ENCODE data around the gene CRIP1. TPM values are rescaled to one million over a fixed set of nuclear protein-coding genes. Genes with fewer than 3 reads are reported as not detected.

Gene CRIP1
- total and polyA plus RNA-seq, 2 experiments from 2014 or later = 1.8 to 14.7 TPM

GRCh38 chr14:105533811-105534498 lies 47.3 kb downstream of the CRIP1 start:
- Histone ChIP-seq H3K4me3 (no peak overlapping the region), H3K4me1 (ENCODE audit: insufficient read depth) (no peaks in the 10 kb centered on the region), H3K79me2 (no peaks in the 10 kb centered on the region), H3K9me2 (replicated peaks; ENCODE audit: insufficient read depth) (no peaks in the 10 kb centered on the region), H3K36me3 (replicated peaks; ENCODE audit: insufficient read depth, low read depth) (no peaks in the 10 kb centered on the region), H3K9me3 (ENCODE audit: low read depth) (no peaks in the 10 kb centered on the region), H3K27me3 (no peaks in the 10 kb centered on the region), H2AFZ (no peak overlapping the region), H3K4me2 (no peak overlapping the region), H3K27ac (no peak overlapping the region), H4K20me1 (ENCODE audit: insufficient read depth, poor library complexity, severe bottlenecking) (no peaks in the 10 kb centered on the region)
- no peak for DNase-seq (ENCODE audit: low spot score)
- WGBS (ENCODE audit: low lambda C conversion rate, missing lambda C conversion rate) = 73% methylated on average over 21 of the region's 21 CpGs
- TF ChIP-seq EZH2phosphoT487 (IDR thresholded peaks at IDR 0.05; ENCODE audit: low read depth, severe bottlenecking, unreplicated experiment) = no peak
- no peak for TF ChIP-seq EZH2 (IDR thresholded peaks at IDR 0.05; ENCODE audit: borderline replicate concordance)
- no peak for TF ChIP-seq CTCF (IDR thresholded peaks at IDR 0.05; ENCODE audit: poor library complexity)

- peak; percentile 3 for DNase-seq (ENCODE audit: low spot score)
- H3K4me3 ChIP-seq = no peak overlapping the region
- no peak overlapping the region for H3K4me2 ChIP-seq
- no peaks in the 10 kb centered on the region for H3K36me3 ChIP-seq (replicated peaks; ENCODE audit: insufficient read depth, low read depth)
- no peak overlapping the region for H2AFZ ChIP-seq
- no peaks in the 10 kb centered on the region for H3K4me1 ChIP-seq (ENCODE audit: insufficient read depth)
- H3K9me3 ChIP-seq (ENCODE audit: low read depth) = no peaks in the 10 kb centered on the region
- WGBS (ENCODE audit: low lambda C conversion rate, missing lambda C conversion rate) = 81% methylated on average over 8 of the region's 13 CpGs
- no peaks in the 10 kb centered on the region for H3K27me3 ChIP-seq
- H3K9me2 ChIP-seq (replicated peaks; ENCODE audit: insufficient read depth) = no peaks in the 10 kb centered on the region
- TF ChIP-seq EZH2phosphoT487 (IDR thresholded peaks at IDR 0.05; ENCODE audit: low read depth, severe bottlenecking, unreplicated experiment) = no peak
- no peak for TF ChIP-seq EZH2 (IDR thresholded peaks at IDR 0.05; ENCODE audit: borderline replicate concordance)
- TF ChIP-seq CTCF (IDR thresholded peaks at IDR 0.05; ENCODE audit: poor library complexity) = no peak
- H3K79me2 ChIP-seq = no peaks in the 10 kb centered on the region
- no peak overlapping the region for H3K27ac ChIP-seq
- no peaks in the 10 kb centered on the region for H4K20me1 ChIP-seq (ENCODE audit: insufficient read depth, poor library complexity, severe bottlenecking)
Observed at GRCh38 chr14:105534586-105534985, 47.9 kb downstream of the CRIP1 start.

GRCh38 chr14:105536051-105536450 lies 49.4 kb downstream of the CRIP1 start:
- Histone ChIP-seq H4K20me1 (ENCODE audit: insufficient read depth, poor library complexity, severe bottlenecking) (no peaks in the 10 kb centered on the region), H3K9me3 (ENCODE audit: low read depth) (no peaks in the 10 kb centered on the region), H3K79me2 (no peaks in the 10 kb centered on the region), H2AFZ (no peak overlapping the region), H3K27ac (no peak overlapping the region), H3K4me3 (no peak overlapping the region), H3K27me3 (no peaks in the 10 kb centered on the region), H3K4me2 (no peak overlapping the region), H3K9me2 (replicated peaks; ENCODE audit: insufficient read depth) (no peaks in the 10 kb centered on the region), H3K4me1 (ENCODE audit: insufficient read depth) (no peaks in the 10 kb centered on the region), H3K36me3 (replicated peaks; ENCODE audit: insufficient read depth, low read depth) (no peaks in the 10 kb centered on the region)
- TF ChIP-seq EZH2 (IDR thresholded peaks at IDR 0.05; ENCODE audit: borderline replicate concordance) = no peak
- no peak for DNase-seq (ENCODE audit: low spot score)
- 89% methylated on average over 7 of the region's 7 CpGs for WGBS (ENCODE audit: low lambda C conversion rate, missing lambda C conversion rate)

GRCh38 chr14:105536691-105537579 lies 50.2 kb downstream of the CRIP1 start:
- no peaks in the 10 kb centered on the region for H3K9me2 ChIP-seq (replicated peaks; ENCODE audit: insufficient read depth)
- H3K4me3 ChIP-seq = no peak overlapping the region
- no peaks in the 10 kb centered on the region for H3K4me1 ChIP-seq (ENCODE audit: insufficient read depth)
- H3K79me2 ChIP-seq = no peaks in the 10 kb centered on the region
- H3K36me3 ChIP-seq (replicated peaks; ENCODE audit: insufficient read depth, low read depth) = no peaks in the 10 kb centered on the region
- whole genome bisulfite sequencing (ENCODE audit: low lambda C conversion rate, missing lambda C conversion rate) = 79% methylated on average over 34 of the region's 34 CpGs
- no peak overlapping the region for H3K27ac ChIP-seq
- TF ChIP-seq CTCF (IDR thresholded peaks at IDR 0.05; ENCODE audit: poor library complexity) = no peak
- no peak for TF ChIP-seq EZH2phosphoT487 (IDR thresholded peaks at IDR 0.05; ENCODE audit: low read depth, severe bottlenecking, unreplicated experiment)
- H4K20me1 ChIP-seq (ENCODE audit: insufficient read depth, poor library complexity, severe bottlenecking) = no peaks in the 10 kb centered on the region
- no peak for DNase-seq (ENCODE audit: low spot score)
- H3K27me3 ChIP-seq = no peaks in the 10 kb centered on the region
- no peak overlapping the region for H2AFZ ChIP-seq
- H3K9me3 ChIP-seq (ENCODE audit: low read depth) = no peaks in the 10 kb centered on the region
- no peak overlapping the region for H3K4me2 ChIP-seq
